ENCODE results near the gene LRMDA.

LRMDA gene

GRCh38 chr10:75606203-75606779, 174.9 kb downstream of the LRMDA start:
- Mint-ChIP-seq H3K4me1 (peaks cover 6% of the 10 kb centered on the region), H3K27me3 (ENCODE audit: low read depth) (peaks cover 58% of the 10 kb centered on the region), H3K9me3 (no peaks in the 10 kb centered on the region), H3K4me3 (no peak overlapping the region), H3K27ac (peak overlapping the region in 2 of 3 experiments; percentile 35 to 58), H3K36me3 (ENCODE audit: low read depth) (no peaks in the 10 kb centered on the region)
- TF ChIP-seq, protein P1, sequence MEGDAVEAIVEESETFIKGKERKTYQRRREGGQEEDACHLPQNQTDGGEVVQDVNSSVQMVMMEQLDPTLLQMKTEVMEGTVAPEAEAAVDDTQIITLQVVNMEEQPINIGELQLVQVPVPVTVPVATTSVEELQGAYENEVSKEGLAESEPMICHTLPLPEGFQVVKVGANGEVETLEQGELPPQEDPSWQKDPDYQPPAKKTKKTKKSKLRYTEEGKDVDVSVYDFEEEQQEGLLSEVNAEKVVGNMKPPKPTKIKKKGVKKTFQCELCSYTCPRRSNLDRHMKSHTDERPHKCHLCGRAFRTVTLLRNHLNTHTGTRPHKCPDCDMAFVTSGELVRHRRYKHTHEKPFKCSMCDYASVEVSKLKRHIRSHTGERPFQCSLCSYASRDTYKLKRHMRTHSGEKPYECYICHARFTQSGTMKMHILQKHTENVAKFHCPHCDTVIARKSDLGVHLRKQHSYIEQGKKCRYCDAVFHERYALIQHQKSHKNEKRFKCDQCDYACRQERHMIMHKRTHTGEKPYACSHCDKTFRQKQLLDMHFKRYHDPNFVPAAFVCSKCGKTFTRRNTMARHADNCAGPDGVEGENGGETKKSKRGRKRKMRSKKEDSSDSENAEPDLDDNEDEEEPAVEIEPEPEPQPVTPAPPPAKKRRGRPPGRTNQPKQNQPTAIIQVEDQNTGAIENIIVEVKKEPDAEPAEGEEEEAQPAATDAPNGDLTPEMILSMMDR (IDR thresholded peaks at IDR 0.05; ENCODE audit: unreplicated experiment in 3 of 3) = no peak

GRCh38 chr10:75607576-75607975, 176.2 kb downstream of the LRMDA start:
- peak overlapping the region in 1 of 3 experiments; percentile 44 for H3K27ac Mint-ChIP-seq
- TF ChIP-seq, protein P1 (IDR thresholded peaks at IDR 0.05; ENCODE audit: unreplicated experiment in 3 of 3) = no peak
- H3K4me3 Mint-ChIP-seq = no peak overlapping the region
- H3K27me3 Mint-ChIP-seq (ENCODE audit: low read depth) = peaks cover 58% of the 10 kb centered on the region
- no peaks in the 10 kb centered on the region for H3K36me3 Mint-ChIP-seq (ENCODE audit: low read depth)
- no peaks in the 10 kb centered on the region for H3K9me3 Mint-ChIP-seq
- H3K4me1 Mint-ChIP-seq = peaks cover 14% of the 10 kb centered on the region

- Mint-ChIP-seq H3K27ac (no peak overlapping the region), H3K36me3 (ENCODE audit: low read depth) (no peaks in the 10 kb centered on the region)
Observed at GRCh38 chr10:75610183-75610582, 178.8 kb downstream of the LRMDA start.

GRCh38 chr10:75611172-75611992, 180.0 kb downstream of the LRMDA start:
- H3K9me3 Mint-ChIP-seq = no peaks in the 10 kb centered on the region
- TF ChIP-seq, protein P1 (IDR thresholded peaks at IDR 0.05; ENCODE audit: unreplicated experiment in 3 of 3) = no peak
- H3K36me3 Mint-ChIP-seq (ENCODE audit: low read depth) = no peaks in the 10 kb centered on the region
- peaks cover 43% of the 10 kb centered on the region for H3K27me3 Mint-ChIP-seq (ENCODE audit: low read depth)
- peak overlapping the region; percentile 75 to 82 (median 75) for H3K27ac Mint-ChIP-seq
- no peak overlapping the region for H3K4me3 Mint-ChIP-seq
- H3K4me1 Mint-ChIP-seq = peaks cover 34% of the 10 kb centered on the region

More at GRCh38 chr10:75610183-75610582, 178.8 kb downstream of the LRMDA start:
- Mint-ChIP-seq H3K4me3 (no peak overlapping the region), H3K27me3 (ENCODE audit: low read depth) (peaks cover 48% of the 10 kb centered on the region), H3K4me1 (peaks cover 34% of the 10 kb centered on the region), H3K9me3 (no peaks in the 10 kb centered on the region)
- TF ChIP-seq, protein P1 (IDR thresholded peaks at IDR 0.05; ENCODE audit: unreplicated experiment in 3 of 3) = no peak

DNA sequence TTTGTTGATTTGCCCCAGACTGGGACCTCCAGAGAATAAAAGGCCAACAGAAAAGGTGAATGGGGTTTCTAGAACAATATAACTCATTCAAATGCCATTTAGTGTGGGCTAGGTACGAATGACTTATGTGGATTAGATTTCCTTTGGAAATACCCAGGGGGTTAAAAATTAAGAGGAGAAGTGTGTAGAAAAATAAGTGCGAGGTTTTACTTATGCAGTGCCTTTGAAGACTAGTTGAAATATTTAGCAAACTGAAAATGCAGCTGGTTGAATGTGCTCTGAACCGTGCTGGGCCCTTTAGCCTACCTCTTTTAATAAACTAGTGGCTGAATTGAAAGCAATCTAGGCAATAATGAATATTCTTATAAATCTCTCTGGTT, 180.6 kb downstream of the LRMDA start:
- TF ChIP-seq, protein P1 (IDR thresholded peaks at IDR 0.05; ENCODE audit: unreplicated experiment in 3 of 3) = no peak
- Mint-ChIP-seq H3K36me3 (ENCODE audit: low read depth) (no peaks in the 10 kb centered on the region), H3K4me1 (peaks cover 34% of the 10 kb centered on the region), H3K9me3 (no peaks in the 10 kb centered on the region), H3K27me3 (ENCODE audit: low read depth) (peaks cover 43% of the 10 kb centered on the region), H3K4me3 (no peak overlapping the region), H3K27ac (peak overlapping the region; percentile 75 to 82 (median 75))
